Muscle of leg (tissue), 11 donors: ENCODE results near the gene COX7A2. TPM values are rescaled to one million over a fixed set of nuclear protein-coding genes. Genes with fewer than 3 reads are reported as not detected.

Source experiments
- DNase-seq: peaks from one replicate; pipeline ENCODE4 v3.0.0; 2013
- H3K27ac ChIP-seq: one replicate; pipeline ENCODE4 v1.5.1; 2013; ENCODE audit warnings: mild to moderate bottlenecking, low read length, control low read depth
- H3K27me3 ChIP-seq: one replicate; pipeline ENCODE4 v1.6.1; 2013; ENCODE audit warnings: low read length; ENCODE audit not compliant: control insufficient read depth, insufficient read depth
- H3K36me3 ChIP-seq: one replicate; pipeline ENCODE4 v1.6.1; 2013; ENCODE audit warnings: low read length; ENCODE audit not compliant: control insufficient read depth, insufficient read depth
- H3K4me1 ChIP-seq: one replicate; pipeline ENCODE4 v1.6.1; 2013; ENCODE audit warnings: low read length; ENCODE audit not compliant: control insufficient read depth, insufficient read depth
- H3K4me3 ChIP-seq: one replicate; pipeline ENCODE4 v1.5.1; 2013; ENCODE audit warnings: low read length, control low read depth
- H3K9me3 ChIP-seq: replicated peaks from 2 replicates; pipeline ENCODE4 v1.6.1; 2013; ENCODE audit warnings: low read depth, low read length; ENCODE audit not compliant: control insufficient read depth
- WGBS: methylation state at CpG from one replicate; pipeline ENCODE4 v1.1.5; 2013; ENCODE audit warnings: missing lambda C conversion rate; ENCODE audit not compliant: insufficient coverage; 5-methylcytosine and 5-hydroxymethylcytosine counted together
- polyA plus RNA-seq, 8 donors: library from polyadenylated mRNA; unstranded; fragments of 120-200 nt; gene quantifications; one replicate each; pipeline versions ENCODE4 v1.2.1 to v1.2.3, GENCODE V29; 2013; ENCODE audit warnings: inconsistent platforms in 1 of 8, low replicate concordance in 1 of 8; ENCODE audit not compliant: insufficient read length in 8 of 8, insufficient read depth in 1 of 8
- total RNA-seq: library from RNA; stranded (reverse); fragments of 120-200 nt; gene quantifications from one replicate; pipeline ENCODE4 v1.2.4, GENCODE V29; 2013

COX7A2 gene
- total and polyA plus RNA-seq, 9 donors = 224 to 380 (median 249) TPM

- no peaks in the 10 kb centered on the region for H3K9me3 ChIP-seq
- peaks cover 44% of the 10 kb centered on the region for H3K4me1 ChIP-seq
- no peaks in the 10 kb centered on the region for H3K36me3 ChIP-seq
- 12% methylated on average over 8 of the region's 12 CpGs for WGBS
- DNase-seq = peak; percentile 72
- H3K4me3 ChIP-seq = peak overlapping the region; percentile 71
- H3K27me3 ChIP-seq = peaks cover 47% of the 10 kb centered on the region
- H3K27ac ChIP-seq = peak overlapping the region; percentile 97
These were observed 40.9 kb downstream of the COX7A2 start for GRCh38 chr6:75202676-75203131.

- peak overlapping the region; percentile 71 for H3K4me3 ChIP-seq
- H3K36me3 ChIP-seq = no peaks in the 10 kb centered on the region
- no peaks in the 10 kb centered on the region for H3K9me3 ChIP-seq
- peak overlapping the region; percentile 97 for H3K27ac ChIP-seq
- 9% methylated on average over 40 of the region's 46 CpGs for WGBS
- peaks cover 41% of the 10 kb centered on the region for H3K27me3 ChIP-seq
- peak; percentile 81 for DNase-seq
- peaks cover 38% of the 10 kb centered on the region for H3K4me1 ChIP-seq
These were observed 41.5 kb downstream of the COX7A2 start for GRCh38 chr6:75201901-75202672.

DNA sequence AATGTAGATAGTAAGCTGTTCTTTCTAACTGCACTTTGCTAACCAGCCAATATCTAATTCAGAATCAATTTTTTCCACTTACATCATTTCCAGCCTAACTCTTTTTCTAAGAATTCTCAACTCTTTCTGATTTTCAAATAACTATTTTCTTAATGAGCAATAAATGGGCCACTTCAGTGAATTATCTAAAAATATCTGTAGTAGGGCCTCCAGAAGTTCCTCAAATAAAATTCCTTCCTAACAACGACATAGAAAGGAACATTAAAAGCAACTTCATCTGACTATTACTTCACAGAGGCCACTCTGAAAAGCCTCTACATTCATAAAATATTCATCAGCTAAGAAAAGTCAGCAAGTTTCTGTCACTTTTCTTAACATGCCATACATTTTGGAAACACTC lies 42.6 kb downstream of the COX7A2 start:
- peaks cover 29% of the 10 kb centered on the region for H3K4me1 ChIP-seq
- no peaks in the 10 kb centered on the region for H3K9me3 ChIP-seq
- peaks cover 2% of the 10 kb centered on the region for H3K36me3 ChIP-seq
- WGBS = 0% methylated on average over 1 of the region's 1 CpG
- H3K4me3 ChIP-seq = no peak overlapping the region
- peak; percentile 78 for DNase-seq
- H3K27ac ChIP-seq = peak overlapping the region; percentile 97
- peaks cover 31% of the 10 kb centered on the region for H3K27me3 ChIP-seq

DNA sequence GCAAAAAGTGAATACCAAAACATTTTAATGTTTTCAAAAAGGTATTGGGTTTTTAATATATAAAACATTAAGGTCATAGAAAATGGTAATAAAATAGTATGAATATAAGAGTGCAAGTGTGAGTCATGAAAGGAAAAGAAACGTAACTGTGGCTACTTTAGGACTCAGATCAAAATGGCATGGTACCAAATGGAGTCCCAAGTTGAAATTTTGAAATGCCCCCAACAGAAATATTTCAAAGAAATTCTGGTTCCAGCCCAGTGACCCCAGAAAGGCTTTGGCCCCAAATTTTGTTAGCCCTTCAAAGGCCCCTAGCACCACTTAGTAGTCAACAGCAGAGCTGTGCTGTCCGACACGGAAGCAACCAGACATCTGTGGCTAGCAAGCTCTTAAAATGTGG lies 43.7 kb downstream of the COX7A2 start:
- peak; percentile 66 for DNase-seq
- Histone ChIP-seq H3K36me3 (peaks cover 2% of the 10 kb centered on the region), H3K27me3 (peaks cover 20% of the 10 kb centered on the region), H3K27ac (peak overlapping the region; percentile 97), H3K9me3 (no peaks in the 10 kb centered on the region), H3K4me3 (no peak overlapping the region), H3K4me1 (peaks cover 22% of the 10 kb centered on the region)
- 45% methylated on average over 2 of the region's 3 CpGs for WGBS

DNA sequence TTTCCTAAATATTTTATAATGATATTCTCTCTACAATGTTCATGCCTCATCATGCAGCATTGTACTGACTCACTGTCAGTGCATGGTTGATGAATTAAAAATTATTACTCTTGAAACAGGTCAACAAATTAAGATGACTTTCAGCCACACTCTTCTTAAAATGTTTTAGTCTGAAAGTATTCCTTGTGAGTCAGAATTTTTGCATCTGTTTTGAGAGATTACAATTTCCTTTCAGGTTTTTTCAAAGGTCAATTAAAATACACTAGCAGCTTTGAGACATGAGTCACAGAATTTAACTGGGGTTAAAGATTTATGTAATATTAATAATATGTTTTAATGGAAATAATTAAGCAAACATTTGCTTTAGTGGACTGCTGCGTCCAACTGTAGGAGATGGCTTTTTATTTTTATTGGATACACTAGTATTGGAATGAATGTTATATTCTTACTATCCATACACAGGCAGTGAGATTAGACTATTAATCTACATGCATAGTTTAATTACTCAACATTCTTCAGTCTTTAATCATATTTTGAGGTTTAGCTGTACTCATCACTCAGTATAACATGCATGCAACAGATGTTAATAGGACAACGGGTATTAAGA lies 47.4 kb downstream of the COX7A2 start:
- Histone ChIP-seq H3K4me1 (no peaks in the 10 kb centered on the region), H3K36me3 (peaks cover 6% of the 10 kb centered on the region), H3K27me3 (peaks cover 3% of the 10 kb centered on the region), H3K9me3 (no peaks in the 10 kb centered on the region), H3K27ac (no peak overlapping the region), H3K4me3 (no peak overlapping the region)
- no peak for DNase-seq
- WGBS = no CpG with 5 or more reads among the region's 2 CpGs

- peaks cover 9% of the 10 kb centered on the region for H3K36me3 ChIP-seq
- no CpG with 5 or more reads among the region's 3 CpGs for WGBS
These were observed 55.2 kb downstream of the COX7A2 start for GRCh38 chr6:75188221-75188925.

More at GRCh38 chr6:75188221-75188925, 55.2 kb downstream of the COX7A2 start:
- Histone ChIP-seq H3K27ac (peak overlapping the region; percentile 15), H3K4me3 (no peak overlapping the region), H3K4me1 (no peaks in the 10 kb centered on the region), H3K9me3 (peaks cover 2% of the 10 kb centered on the region), H3K27me3 (no peaks in the 10 kb centered on the region)
- DNase-seq = peak; percentile 76

Other genes with a start within 250 kb of the COX7A2 start
- gene COL12A1, start 37.7 kb downstream of the COX7A2 start, total RNA-seq = 658 TPM
- gene COL12A1, start 37.7 kb downstream of the COX7A2 start, polyA plus RNA-seq = 1,000 to 10,000 TPM in 1 of 8 donors, 100 to 1,000 TPM in 7; 244 to 1,030 (median 473) TPM
- 45.2 TPM for gene TMEM30A, start 41.0 kb upstream of the COX7A2 start, total RNA-seq
- 10 to 100 TPM; 48.9 to 81.5 (median 62.0) TPM for gene TMEM30A, start 41.0 kb upstream of the COX7A2 start, polyA plus RNA-seq
- gene FILIP1, start 250.0 kb upstream of the COX7A2 start, total RNA-seq = 48.9 TPM
- 10 to 100 TPM; 20.3 to 49.0 (median 41.7) TPM for gene FILIP1, start 250.0 kb upstream of the COX7A2 start, polyA plus RNA-seq